ENCODE measurements around the gene PPP4C. TPM values are rescaled to one million over a fixed set of nuclear protein-coding genes. Genes with fewer than 3 reads are reported as not detected.

Gene PPP4C
- total and polyA plus RNA-seq, 2 of the 8 experiments (the other 6 are each of a cell fraction or from before 2014, with no cell fraction given): 148 to 298 TPM

GRCh38 chr16:30104492-30104891, 28.7 kb downstream of the PPP4C start:
- Histone ChIP-seq H2BK12ac (ENCODE audit: low read depth, low read length) (no peak overlapping the region), H3K14ac (ENCODE audit: insufficient read length) (no peak overlapping the region), H3K23me2 (ENCODE audit: low read depth, low read length) (0 out of 2 replicates have a peak, but pooled peaks cover 4% of the 10 kb centered on the region), H3K9ac (replicated peaks in 1 of 4; ENCODE audit: extremely low read depth in 1 of 4, low read depth in 3 of 4, low read length in 3 of 4) (no peak overlapping the region), H3K36me3 (ENCODE audit: control insufficient read depth in 2 of 4, insufficient read depth in 4 of 4, low read length in 3 of 4) (peaks cover 9 to 40% (median 23%) of the 10 kb centered on the region in 4 experiments; a peak in 7 of 8 replicates), H2BK5ac (ENCODE audit: low read depth, low read length) (no peak overlapping the region), H3K27me3 (replicated peaks in 1 of 4; ENCODE audit: control insufficient read depth in 3 of 4, extremely low read depth in 1 of 4, insufficient read depth in 3 of 4, low read length in 3 of 4) (no peaks in the 10 kb centered on the region), H2AFZ (ENCODE audit: low read length) (no peak overlapping the region), H3K79me1 (ENCODE audit: low read depth, low read length) (no peaks in the 10 kb centered on the region; the same call in 1 of the 2 replicates), H2AK5ac (ENCODE audit: low read depth, low read length) (no peak overlapping the region), H3K23ac (ENCODE audit: insufficient read length) (no peak overlapping the region), H4K91ac (replicated peaks; ENCODE audit: insufficient read length, low read length) (no peak overlapping the region), H2BK20ac (ENCODE audit: low read length) (no peak overlapping the region), H3K27ac (ENCODE audit: low read depth, low read length) (no peak overlapping the region), H3K4me3 (ENCODE audit: extremely low read depth in 1 of 4, insufficient read depth in 2 of 4, low read depth in 3 of 4, low read length in 4 of 4) (no peak overlapping the region), H4K20me1 (replicated peaks in 1 of 2; ENCODE audit: control insufficient read depth in 1 of 2, insufficient read depth in 2 of 2, low read length in 2 of 2) (peaks cover 4 to 27% of the 10 kb centered on the region in 2 experiments), H3K4me2 (ENCODE audit: insufficient read depth in 1 of 2, low read depth in 2 of 2, low read length in 2 of 2) (no peak overlapping the region), H4K5ac (ENCODE audit: insufficient read length, low read depth, low read length) (no peak overlapping the region), H2BK15ac (ENCODE audit: low read length) (no peak overlapping the region), H3K4ac (replicated peaks; ENCODE audit: insufficient read length, low read depth, low read length) (no peak overlapping the region), H3K18ac (ENCODE audit: extremely low read depth, low read length) (no peak overlapping the region), H2BK120ac (replicated peaks; ENCODE audit: low read depth, low read length) (no peak overlapping the region), H4K8ac (ENCODE audit: extremely low read depth, insufficient read depth, low read length) (no peak overlapping the region), H3K4me1 (replicated peaks in 1 of 4; ENCODE audit: control insufficient read depth in 3 of 4, insufficient read depth in 4 of 4, low read length in 3 of 4) (no peaks in the 10 kb centered on the region), H3K56ac (replicated peaks; ENCODE audit: insufficient read length, low read depth, low read length) (no peak overlapping the region), H3K79me2 (ENCODE audit: control insufficient read depth in 1 of 2, insufficient read depth in 2 of 2, low read length in 2 of 2) (peaks cover 0 to 49% of the 10 kb centered on the region in 2 experiments; a peak in 3 of 4 replicates), H3K9me3 (ENCODE audit: insufficient read depth in 2 of 2, low read depth in 1 of 2, low read length in 1 of 2) (no peaks in the 10 kb centered on the region)
- FAIRE-seq (no peak), DNase-seq (ENCODE audit: low read depth in 1 of 2, low spot score in 2 of 2) (no peak)
- WGBS, 2 experiments (ENCODE audit: extremely low coverage in 1 of 2, insufficient coverage in 1 of 2, insufficient read length in 1 of 2, insufficient replicate concordance in 2 of 2, low coverage in 1 of 2, low lambda C conversion rate in 2 of 2, missing lambda C conversion rate in 1 of 2): 89% methylated on average over 6 of the region's 6 CpGs; no CpG with 5 or more reads in 1 of the 2 experiments
- TF ChIP-seq TAF7 (optimal IDR thresholded peaks at IDR 0.05; ENCODE audit: borderline replicate concordance, low read depth, low read length) (no peak), POLR2A (IDR thresholded peaks at IDR 0.05; ENCODE audit: control extremely low read depth in 1 of 2, low read depth in 2 of 2, low read length in 2 of 2) (peak in 1 of 2 experiments; percentile 52; a peak in 1 of 3 replicates)
- ChIA-PET POLR2A (ENCODE audit: partially characterized antibody) (interaction anchor here (1.6 to 16.3 kb wide), 4 partner anchors 8 to 39 kb away, joined by 5 to 169 read pairs (median 9); partner anchors contain the start of genes ALDOA, GDPD3, TBX6 and YPEL3), CTCF (ENCODE audit: partially characterized antibody) (interaction anchor here (0.5 to 5.0 kb wide), 5 partner anchors 9 to 345 kb away, joined by 3 to 36 read pairs (median 4); partner anchors contain the start of genes GDPD3 and TBX6)
